ENCODE measurements around the gene ZNF215.

DNA sequence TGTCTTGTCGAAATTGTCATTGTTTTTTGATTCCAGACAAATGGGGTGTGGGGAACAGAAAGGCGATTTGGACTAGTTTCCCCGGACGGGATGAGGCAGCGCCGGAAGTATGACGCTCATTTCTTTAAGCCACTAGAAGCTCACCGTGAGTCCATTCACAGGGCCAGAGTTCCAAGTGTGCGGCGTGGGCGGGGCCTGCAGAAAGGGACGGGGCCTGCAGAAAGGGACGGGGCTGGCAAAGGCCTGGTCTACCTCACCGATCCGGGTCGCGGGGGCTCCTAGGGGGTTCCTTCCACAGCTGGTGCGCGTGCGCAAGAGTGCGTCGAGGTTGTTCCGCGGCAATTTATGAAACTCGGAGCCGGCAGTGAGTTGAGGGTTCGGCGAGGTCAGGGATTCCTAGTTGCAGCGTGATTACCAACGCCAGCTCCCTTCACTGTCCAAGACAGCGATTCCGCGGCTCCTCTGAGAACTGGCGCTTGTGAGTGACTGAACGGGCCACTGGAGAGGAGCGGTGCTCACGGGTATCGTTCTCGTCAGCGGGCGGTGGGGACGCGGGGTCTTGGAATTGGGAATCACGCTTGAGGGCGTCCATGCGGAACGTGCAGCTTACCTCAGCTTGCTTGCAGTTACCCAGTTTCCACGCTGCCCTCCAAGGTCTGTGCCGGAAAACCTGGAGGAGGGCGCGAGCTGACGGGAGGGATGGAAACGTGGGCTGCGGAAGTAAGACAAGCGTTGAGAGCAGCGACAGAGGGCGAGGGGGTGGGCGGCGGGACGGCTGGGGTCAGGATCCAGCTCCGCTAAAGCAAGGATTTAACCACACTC, at the start of gene ZNF215:
- TF ChIP-seq, protein P1, sequence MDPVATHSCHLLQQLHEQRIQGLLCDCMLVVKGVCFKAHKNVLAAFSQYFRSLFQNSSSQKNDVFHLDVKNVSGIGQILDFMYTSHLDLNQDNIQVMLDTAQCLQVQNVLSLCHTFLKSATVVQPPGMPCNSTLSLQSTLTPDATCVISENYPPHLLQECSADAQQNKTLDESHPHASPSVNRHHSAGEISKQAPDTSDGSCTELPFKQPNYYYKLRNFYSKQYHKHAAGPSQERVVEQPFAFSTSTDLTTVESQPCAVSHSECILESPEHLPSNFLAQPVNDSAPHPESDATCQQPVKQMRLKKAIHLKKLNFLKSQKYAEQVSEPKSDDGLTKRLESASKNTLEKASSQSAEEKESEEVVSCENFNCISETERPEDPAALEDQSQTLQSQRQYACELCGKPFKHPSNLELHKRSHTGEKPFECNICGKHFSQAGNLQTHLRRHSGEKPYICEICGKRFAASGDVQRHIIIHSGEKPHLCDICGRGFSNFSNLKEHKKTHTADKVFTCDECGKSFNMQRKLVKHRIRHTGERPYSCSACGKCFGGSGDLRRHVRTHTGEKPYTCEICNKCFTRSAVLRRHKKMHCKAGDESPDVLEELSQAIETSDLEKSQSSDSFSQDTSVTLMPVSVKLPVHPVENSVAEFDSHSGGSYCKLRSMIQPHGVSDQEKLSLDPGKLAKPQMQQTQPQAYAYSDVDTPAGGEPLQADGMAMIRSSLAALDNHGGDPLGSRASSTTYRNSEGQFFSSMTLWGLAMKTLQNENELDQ (CRISPR knock-in tag; IDR thresholded peaks at IDR 0.05; ENCODE audit: borderline replicate concordance) = no peak
- TF ChIP-seq POLR2A (IDR thresholded peaks at IDR 0.05; ENCODE audit: insufficient read depth in 1 of 2, low read depth in 2 of 2, low read length in 2 of 2) (no peak), TAF1 (CRISPR knock-in tag; IDR thresholded peaks at IDR 0.05) (no peak)
- TF ChIP-seq, protein P2, sequence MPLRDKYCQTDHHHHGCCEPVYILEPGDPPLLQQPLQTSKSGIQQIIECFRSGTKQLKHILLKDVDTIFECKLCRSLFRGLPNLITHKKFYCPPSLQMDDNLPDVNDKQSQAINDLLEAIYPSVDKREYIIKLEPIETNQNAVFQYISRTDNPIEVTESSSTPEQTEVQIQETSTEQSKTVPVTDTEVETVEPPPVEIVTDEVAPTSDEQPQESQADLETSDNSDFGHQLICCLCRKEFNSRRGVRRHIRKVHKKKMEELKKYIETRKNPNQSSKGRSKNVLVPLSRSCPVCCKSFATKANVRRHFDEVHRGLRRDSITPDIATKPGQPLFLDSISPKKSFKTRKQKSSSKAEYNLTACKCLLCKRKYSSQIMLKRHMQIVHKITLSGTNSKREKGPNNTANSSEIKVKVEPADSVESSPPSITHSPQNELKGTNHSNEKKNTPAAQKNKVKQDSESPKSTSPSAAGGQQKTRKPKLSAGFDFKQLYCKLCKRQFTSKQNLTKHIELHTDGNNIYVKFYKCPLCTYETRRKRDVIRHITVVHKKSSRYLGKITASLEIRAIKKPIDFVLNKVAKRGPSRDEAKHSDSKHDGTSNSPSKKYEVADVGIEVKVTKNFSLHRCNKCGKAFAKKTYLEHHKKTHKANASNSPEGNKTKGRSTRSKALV (CRISPR knock-in tag; IDR thresholded peaks at IDR 0.05) = no peak
- TF ChIP-seq, protein P3, sequence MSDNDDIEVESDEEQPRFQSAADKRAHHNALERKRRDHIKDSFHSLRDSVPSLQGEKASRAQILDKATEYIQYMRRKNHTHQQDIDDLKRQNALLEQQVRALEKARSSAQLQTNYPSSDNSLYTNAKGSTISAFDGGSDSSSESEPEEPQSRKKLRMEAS (IDR thresholded peaks at IDR 0.05) = no peak

Data from HepG2 (cell line).